ENCODE measurements around the gene THRB.

Gene THRB

GRCh38 chr3:24069045-24069444 lies 425.6 kb downstream of the THRB start:
- peak in 1 of 3 donors; percentile 12 for DNase-seq

GRCh38 chr3:24067483-24067882 lies 427.2 kb downstream of the THRB start:
- peak in 1 of 3 donors; percentile 19 for DNase-seq
